Caco-2 (cell line): Measurements from ENCODE around the gene HLCS. TPM values are rescaled to one million over a fixed set of nuclear protein-coding genes. Genes with fewer than 3 reads are reported as not detected.

Source experiments
- BruUV-seq: library from RNA; stranded (reverse); fragments of 400-500 nt; replicated peaks from 2 replicates; lab custom pipeline; 2021; lab: Mats Ljungman, UMichigan
- CTCF ChIA-PET: fragments of 300-600 bp; sonication (Branson Sonifier 250); formaldehyde crosslinking; loops from one replicate; lab custom pipeline; 2022; ENCODE audit warnings: antibody characterized with exemption; lab: Charles Lee
- POLR2A ChIA-PET: fragments of 300-600 bp; sonication (Branson Sonifier 250); formaldehyde crosslinking; loops from one replicate; lab custom pipeline; 2022; ENCODE audit warnings: antibody characterized with exemption; lab: Charles Lee
- DNase-seq, 2 experiments: peaks; one replicate each; pipeline versions ENCODE4 v3.0.0 to v3.0.0-alpha.2; 2020 to 2022
- H3K27me3 ChIP-seq: replicated peaks from 2 replicates; pipeline ENCODE4 v1.6.0; 2011; ENCODE audit warnings: low read length; ENCODE audit not compliant: control insufficient read depth, insufficient read depth
- H3K36me3 ChIP-seq: 2 replicates; pipeline ENCODE4 v1.5.1; 2011; ENCODE audit warnings: low read length; ENCODE audit not compliant: control insufficient read depth, insufficient read depth
- H3K4me1 ChIP-seq: fragments of 250-450 bp; sonication (Bioruptor Pico); 2 replicates; pipeline ENCODE4 v1.5.1; 2020; ENCODE audit warnings: mild to moderate bottlenecking
- H3K4me3 ChIP-seq: 2 replicates; pipeline ENCODE4 v1.5.1; 2011; ENCODE audit warnings: low read depth, mild to moderate bottlenecking, control low read depth, low read length
- H3K9me3 ChIP-seq: fragments of 250-450 bp; sonication (Bioruptor Pico); 2 replicates; pipeline ENCODE4 v1.5.1; 2020; ENCODE audit warnings: mild to moderate bottlenecking, moderate library complexity
- H3K27ac Mint-ChIP-seq: one replicate; pipeline ENCODE4 v1.8.0; 2022; ENCODE audit warnings: mixed read lengths; ENCODE audit not compliant: unreplicated experiment
- H3K27me3 Mint-ChIP-seq: one replicate; pipeline ENCODE4 v1.8.0; 2022; ENCODE audit warnings: mixed read lengths; ENCODE audit not compliant: insufficient read depth, unreplicated experiment
- H3K36me3 Mint-ChIP-seq: one replicate; pipeline ENCODE4 v1.8.0; 2022; ENCODE audit warnings: mild to moderate bottlenecking, mixed read lengths; ENCODE audit not compliant: insufficient read depth, unreplicated experiment
- H3K4me1 Mint-ChIP-seq: one replicate; pipeline ENCODE4 v1.8.0; 2022; ENCODE audit warnings: low read depth, mixed read lengths; ENCODE audit not compliant: unreplicated experiment
- H3K4me3 Mint-ChIP-seq: one replicate; pipeline ENCODE4 v1.8.0; 2022; ENCODE audit warnings: mild to moderate bottlenecking, moderate library complexity, mixed read lengths; ENCODE audit not compliant: unreplicated experiment
- H3K9me3 Mint-ChIP-seq: one replicate; pipeline ENCODE4 v1.8.0; 2022; ENCODE audit warnings: mixed read lengths; ENCODE audit not compliant: unreplicated experiment
- intact Hi-C: fragments of 100-400 bp; cut with micrococcal nuclease; formaldehyde crosslinking; loops from one replicate; pipeline ENCODE4 v1.10.0; 2022; ENCODE audit not compliant: unreplicated experiment
- total RNA-seq: library from RNA; stranded (reverse); gene quantifications from 2 replicates; pipeline ENCODE4 v1.2.3, GENCODE V29; 2022
- TF ChIP-seq, protein P1 (sequence below), 2 experiments: fragments of 200-600 bp in 1 of 2; IDR thresholded peaks; 1 replicate in 1 of 2; 2 replicates in 1 of 2; pipeline versions ENCODE4 v1.5.1 to v1.8.0; 2011 to 2022; ENCODE audit warnings: antibody characterized with exemption in 1 of 2, control low read depth in 1 of 2, inconsistent platforms in 1 of 2, low read depth in 1 of 2, low read length in 1 of 2, mild to moderate bottlenecking in 1 of 2, moderate library complexity in 1 of 2; ENCODE audit not compliant: insufficient read depth in 1 of 2, severe bottlenecking in 1 of 2, unreplicated experiment in 1 of 2

HLCS gene
- total RNA-seq, 1 experiment from 2014 or later, result 26.2 TPM

GRCh38 chr21:36932161-36932816, 34.2 kb downstream of the HLCS start:
- peaks cover 8% of the 10 kb centered on the region for H3K36me3 Mint-ChIP-seq
- TF ChIP-seq, protein P1, sequence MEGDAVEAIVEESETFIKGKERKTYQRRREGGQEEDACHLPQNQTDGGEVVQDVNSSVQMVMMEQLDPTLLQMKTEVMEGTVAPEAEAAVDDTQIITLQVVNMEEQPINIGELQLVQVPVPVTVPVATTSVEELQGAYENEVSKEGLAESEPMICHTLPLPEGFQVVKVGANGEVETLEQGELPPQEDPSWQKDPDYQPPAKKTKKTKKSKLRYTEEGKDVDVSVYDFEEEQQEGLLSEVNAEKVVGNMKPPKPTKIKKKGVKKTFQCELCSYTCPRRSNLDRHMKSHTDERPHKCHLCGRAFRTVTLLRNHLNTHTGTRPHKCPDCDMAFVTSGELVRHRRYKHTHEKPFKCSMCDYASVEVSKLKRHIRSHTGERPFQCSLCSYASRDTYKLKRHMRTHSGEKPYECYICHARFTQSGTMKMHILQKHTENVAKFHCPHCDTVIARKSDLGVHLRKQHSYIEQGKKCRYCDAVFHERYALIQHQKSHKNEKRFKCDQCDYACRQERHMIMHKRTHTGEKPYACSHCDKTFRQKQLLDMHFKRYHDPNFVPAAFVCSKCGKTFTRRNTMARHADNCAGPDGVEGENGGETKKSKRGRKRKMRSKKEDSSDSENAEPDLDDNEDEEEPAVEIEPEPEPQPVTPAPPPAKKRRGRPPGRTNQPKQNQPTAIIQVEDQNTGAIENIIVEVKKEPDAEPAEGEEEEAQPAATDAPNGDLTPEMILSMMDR (IDR thresholded peaks at IDR 0.05; ENCODE audit: insufficient read depth in 1 of 2, low read depth in 1 of 2, low read length in 1 of 2, severe bottlenecking in 1 of 2, unreplicated experiment in 1 of 2), result no peak
- POLR2A ChIA-PET, result no interaction called here
- no peaks in the 10 kb centered on the region for H3K27me3 Mint-ChIP-seq
- Histone ChIP-seq H3K27me3 (no peaks in the 10 kb centered on the region), H3K9me3 (no peaks in the 10 kb centered on the region), H3K4me1 (peaks cover 11% of the 10 kb centered on the region; the same call in 1 of the 2 replicates), H3K36me3 (peaks cover 3% of the 10 kb centered on the region; the same call in 1 of the 2 replicates), H3K4me3 (no peak overlapping the region)
- intact Hi-C loops, result no loop called here
- no peak overlapping the region for H3K4me3 Mint-ChIP-seq
- no peak overlapping the region for H3K27ac Mint-ChIP-seq
- DNase-seq, result no peak
- H3K4me1 Mint-ChIP-seq, result peaks cover 14% of the 10 kb centered on the region
- no peaks in the 10 kb centered on the region for H3K9me3 Mint-ChIP-seq
- no TSS peak for BruUV-seq
- CTCF ChIA-PET, result interaction anchor here (0.6 kb wide), 1 partner anchor 48 kb away, joined by 5 read pairs; no protein-coding TSS in a partner anchor

- no peak overlapping the region for H3K4me3 ChIP-seq
- POLR2A ChIA-PET, result no interaction called here
- no peaks in the 10 kb centered on the region for H3K27me3 ChIP-seq
- Mint-ChIP-seq H3K4me1 (peaks cover 14% of the 10 kb centered on the region), H3K4me3 (no peak overlapping the region), H3K36me3 (no peaks in the 10 kb centered on the region), H3K27me3 (no peaks in the 10 kb centered on the region), H3K9me3 (no peaks in the 10 kb centered on the region), H3K27ac (no peak overlapping the region)
- DNase-seq, result no peak
- intact Hi-C loops, result loop anchor here (5.0 kb wide), 2 partner anchors 67 to 507 kb away; no protein-coding TSS in a partner anchor
- CTCF ChIA-PET, result interaction anchor here (1.5 kb wide), 1 partner anchor 12 kb away, joined by 3 read pairs; no protein-coding TSS in a partner anchor
- H3K9me3 ChIP-seq, result no peaks in the 10 kb centered on the region
- H3K36me3 ChIP-seq, result peaks cover 2% of the 10 kb centered on the region; the same call in 1 of the 2 replicates
- peaks cover 11% of the 10 kb centered on the region; the same call in 1 of the 2 replicates for H3K4me1 ChIP-seq
- no TSS peak for BruUV-seq
- TF ChIP-seq, protein P1 (IDR thresholded peaks at IDR 0.05; ENCODE audit: insufficient read depth in 1 of 2, low read depth in 1 of 2, low read length in 1 of 2, severe bottlenecking in 1 of 2, unreplicated experiment in 1 of 2), result peak in 1 of 2 experiments; percentile 15
Observed at GRCh38 chr21:36929622-36930021, 36.8 kb downstream of the HLCS start.

GRCh38 chr21:36928960-36929359, 37.5 kb downstream of the HLCS start:
- no peak overlapping the region for H3K27ac Mint-ChIP-seq
- ChIA-PET POLR2A (no interaction called here), CTCF (no interaction called here)
- BruUV-seq, result no TSS peak
- H3K4me1 Mint-ChIP-seq, result peaks cover 14% of the 10 kb centered on the region
- H3K27me3 ChIP-seq, result no peaks in the 10 kb centered on the region
- H3K36me3 Mint-ChIP-seq, result no peaks in the 10 kb centered on the region
- H3K4me3 ChIP-seq, result no peak overlapping the region
- TF ChIP-seq, protein P1 (IDR thresholded peaks at IDR 0.05; ENCODE audit: insufficient read depth in 1 of 2, low read depth in 1 of 2, low read length in 1 of 2, severe bottlenecking in 1 of 2, unreplicated experiment in 1 of 2), result no peak
- H3K4me3 Mint-ChIP-seq, result no peak overlapping the region
- DNase-seq, result no peak
- H3K27me3 Mint-ChIP-seq, result no peaks in the 10 kb centered on the region
- peaks cover 2% of the 10 kb centered on the region; the same call in 1 of the 2 replicates for H3K36me3 ChIP-seq
- no peaks in the 10 kb centered on the region for H3K9me3 ChIP-seq
- intact Hi-C loops, result loop anchor here (5.0 kb wide), 2 partner anchors 67 to 507 kb away; no protein-coding TSS in a partner anchor
- peaks cover 11% of the 10 kb centered on the region; the same call in 1 of the 2 replicates for H3K4me1 ChIP-seq
- H3K9me3 Mint-ChIP-seq, result no peaks in the 10 kb centered on the region
